Ishikawa (cell line): Measurements from ENCODE around the gene VPS26C.

Experiments used
- CEBPB ChIP-seq: IDR thresholded peaks from 2 replicates; pipeline ENCODE4 v1.6.1; 2012
- CREB1 ChIP-seq: IDR thresholded peaks from 2 replicates; pipeline ENCODE4 v1.6.1; 2012; ENCODE audit warnings: low read depth
- EGR1 ChIP-seq: IDR thresholded peaks from 2 replicates; pipeline ENCODE4 v1.6.1; 2012
- EP300 ChIP-seq: IDR thresholded peaks from 2 replicates; pipeline ENCODE4 v1.6.1; 2012; ENCODE audit warnings: borderline replicate concordance
- FOXM1 ChIP-seq: IDR thresholded peaks from 2 replicates; pipeline ENCODE4 v1.6.1; 2012; ENCODE audit warnings: low read depth, borderline replicate concordance
- NFIC ChIP-seq: IDR thresholded peaks from 2 replicates; pipeline ENCODE4 v1.6.1; 2012
- RAD21 ChIP-seq: IDR thresholded peaks from 2 replicates; pipeline ENCODE4 v1.6.1; 2012; ENCODE audit warnings: low read depth
- REST ChIP-seq: IDR thresholded peaks from 2 replicates; pipeline ENCODE4 v1.6.1; 2012; ENCODE audit warnings: low read depth, mild to moderate bottlenecking
- TAF1 ChIP-seq: IDR thresholded peaks from 2 replicates; pipeline ENCODE4 v1.6.1; 2012; ENCODE audit warnings: low read depth, mild to moderate bottlenecking
- TCF12 ChIP-seq: IDR thresholded peaks from 2 replicates; pipeline ENCODE4 v1.6.1; 2012; ENCODE audit warnings: low read depth
- TEAD4 ChIP-seq: IDR thresholded peaks from 2 replicates; pipeline ENCODE4 v1.6.1; 2012
- USF1 ChIP-seq: IDR thresholded peaks from 2 replicates; pipeline ENCODE4 v1.6.1; 2012
- YY1 ChIP-seq: IDR thresholded peaks from 2 replicates; pipeline ENCODE4 v1.6.1; 2012; ENCODE audit warnings: low read depth
- ZBTB7A ChIP-seq: IDR thresholded peaks from 2 replicates; pipeline ENCODE4 v1.6.1; 2012; ENCODE audit warnings: low read depth
- TF ChIP-seq, protein P1 (sequence below): IDR thresholded peaks from 2 replicates; pipeline ENCODE4 v1.6.1; 2012

VPS26C gene

GRCh38 chr21:37208741-37209225, 58.4 kb downstream of the VPS26C start:
- TF ChIP-seq CEBPB, result no peak
- 0 out of 2 replicates have a peak, but pooled peaks have one; percentile 7 for TF ChIP-seq EP300

GRCh38 chr21:37208056-37208721, 58.9 kb downstream of the VPS26C start:
- TF ChIP-seq TAF1 (no peak), EGR1 (no peak), TCF12 (no peak), FOXM1 (no peak)
- TF ChIP-seq, protein P1, sequence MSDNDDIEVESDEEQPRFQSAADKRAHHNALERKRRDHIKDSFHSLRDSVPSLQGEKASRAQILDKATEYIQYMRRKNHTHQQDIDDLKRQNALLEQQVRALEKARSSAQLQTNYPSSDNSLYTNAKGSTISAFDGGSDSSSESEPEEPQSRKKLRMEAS, result no peak

GRCh38 chr21:37207441-37208009, 59.6 kb downstream of the VPS26C start:
- no peak for TF ChIP-seq FOXM1
- no peak for TF ChIP-seq EGR1
- TF ChIP-seq REST, result no peak
- TF ChIP-seq CEBPB, result no peak
- no peak for TF ChIP-seq ZBTB7A
- TF ChIP-seq RAD21, result no peak
- TF ChIP-seq EP300, result no peak; the same call in 1 of the 2 replicates
- peak; percentile 29; the same call in 1 of the 2 replicates for TF ChIP-seq NFIC
- TF ChIP-seq, protein P1, result peak; percentile 50; the same call in 1 of the 2 replicates
- TF ChIP-seq TEAD4, result peak; percentile 36; the same call in 1 of the 2 replicates
- TF ChIP-seq YY1, result peak; percentile 24
- TF ChIP-seq TAF1, result no peak
- TF ChIP-seq CREB1, result no peak
- TF ChIP-seq TCF12, result peak; percentile 58; the same call in 1 of the 2 replicates
- no peak for TF ChIP-seq USF1

GRCh38 chr21:37206496-37206895, 60.6 kb downstream of the VPS26C start:
- TF ChIP-seq TCF12 (no peak), CREB1 (no peak), CEBPB (no peak), ZBTB7A (no peak), YY1 (no peak), TEAD4 (no peak), TAF1 (no peak), RAD21 (no peak), REST (no peak), FOXM1 (no peak), EP300 (no peak), USF1 (no peak), NFIC (no peak), EGR1 (no peak)
- TF ChIP-seq, protein P1, result no peak

- TF ChIP-seq USF1, result no peak
- TF ChIP-seq ZBTB7A, result no peak
- TF ChIP-seq EGR1, result no peak
- no peak for TF ChIP-seq EP300
- no peak for TF ChIP-seq TCF12
Measured at GRCh38 chr21:37204580-37204979, 62.6 kb downstream of the VPS26C start.
